Caco-2 (cell line): Measurements from ENCODE around the gene RIN3. TPM values are rescaled to one million over a fixed set of nuclear protein-coding genes. Genes with fewer than 3 reads are reported as not detected.

Source experiments
- BruUV-seq: library from RNA; stranded (reverse); fragments of 400-500 nt; replicated peaks from 2 replicates; lab custom pipeline; 2021; lab: Mats Ljungman, UMichigan
- CTCF ChIA-PET: fragments of 300-600 bp; sonication (Branson Sonifier 250); formaldehyde crosslinking; loops from one replicate; lab custom pipeline; 2022; ENCODE audit warnings: antibody characterized with exemption; lab: Charles Lee
- POLR2A ChIA-PET: fragments of 300-600 bp; sonication (Branson Sonifier 250); formaldehyde crosslinking; loops from one replicate; lab custom pipeline; 2022; ENCODE audit warnings: antibody characterized with exemption; lab: Charles Lee
- DNase-seq, 2 experiments: peaks; one replicate each; pipeline versions ENCODE4 v3.0.0 to v3.0.0-alpha.2; 2020 to 2022
- H3K27me3 ChIP-seq: replicated peaks from 2 replicates; pipeline ENCODE4 v1.6.0; 2011; ENCODE audit warnings: low read length; ENCODE audit not compliant: control insufficient read depth, insufficient read depth
- H3K36me3 ChIP-seq: 2 replicates; pipeline ENCODE4 v1.5.1; 2011; ENCODE audit warnings: low read length; ENCODE audit not compliant: control insufficient read depth, insufficient read depth
- H3K4me1 ChIP-seq: fragments of 250-450 bp; sonication (Bioruptor Pico); 2 replicates; pipeline ENCODE4 v1.5.1; 2020; ENCODE audit warnings: mild to moderate bottlenecking
- H3K4me3 ChIP-seq: 2 replicates; pipeline ENCODE4 v1.5.1; 2011; ENCODE audit warnings: low read depth, mild to moderate bottlenecking, control low read depth, low read length
- H3K9me3 ChIP-seq: fragments of 250-450 bp; sonication (Bioruptor Pico); 2 replicates; pipeline ENCODE4 v1.5.1; 2020; ENCODE audit warnings: mild to moderate bottlenecking, moderate library complexity
- H3K27ac Mint-ChIP-seq: one replicate; pipeline ENCODE4 v1.8.0; 2022; ENCODE audit warnings: mixed read lengths; ENCODE audit not compliant: unreplicated experiment
- H3K27me3 Mint-ChIP-seq: one replicate; pipeline ENCODE4 v1.8.0; 2022; ENCODE audit warnings: mixed read lengths; ENCODE audit not compliant: insufficient read depth, unreplicated experiment
- H3K36me3 Mint-ChIP-seq: one replicate; pipeline ENCODE4 v1.8.0; 2022; ENCODE audit warnings: mild to moderate bottlenecking, mixed read lengths; ENCODE audit not compliant: insufficient read depth, unreplicated experiment
- H3K4me1 Mint-ChIP-seq: one replicate; pipeline ENCODE4 v1.8.0; 2022; ENCODE audit warnings: low read depth, mixed read lengths; ENCODE audit not compliant: unreplicated experiment
- H3K4me3 Mint-ChIP-seq: one replicate; pipeline ENCODE4 v1.8.0; 2022; ENCODE audit warnings: mild to moderate bottlenecking, moderate library complexity, mixed read lengths; ENCODE audit not compliant: unreplicated experiment
- H3K9me3 Mint-ChIP-seq: one replicate; pipeline ENCODE4 v1.8.0; 2022; ENCODE audit warnings: mixed read lengths; ENCODE audit not compliant: unreplicated experiment
- CTCF ChIP-seq, 2 experiments: fragments of 200-600 bp in 1 of 2; IDR thresholded peaks; 1 replicate in 1 of 2; 2 replicates in 1 of 2; pipeline versions ENCODE4 v1.5.1 to v1.8.0; 2011 to 2022; ENCODE audit warnings: antibody characterized with exemption in 1 of 2, control low read depth in 1 of 2, inconsistent platforms in 1 of 2, low read depth in 1 of 2, low read length in 1 of 2, mild to moderate bottlenecking in 1 of 2, moderate library complexity in 1 of 2; ENCODE audit not compliant: insufficient read depth in 1 of 2, severe bottlenecking in 1 of 2, unreplicated experiment in 1 of 2
- intact Hi-C: fragments of 100-400 bp; cut with micrococcal nuclease; formaldehyde crosslinking; loops from one replicate; pipeline ENCODE4 v1.10.0; 2022; ENCODE audit not compliant: unreplicated experiment
- total RNA-seq: library from RNA; stranded (reverse); gene quantifications from 2 replicates; pipeline ENCODE4 v1.2.3, GENCODE V29; 2022

The RIN3 gene
- total RNA-seq, 1 experiment from 2014 or later, result 20.7 TPM

GRCh38 chr14:92469515-92469914 is 44.1 kb upstream of the RIN3 start:
- no peaks in the 10 kb centered on the region for H3K27me3 ChIP-seq
- no peaks in the 10 kb centered on the region for H3K9me3 Mint-ChIP-seq
- no peak for DNase-seq
- no TSS peak for BruUV-seq
- no peaks in the 10 kb centered on the region for H3K27me3 Mint-ChIP-seq
- no peaks in the 10 kb centered on the region for H3K36me3 ChIP-seq
- TF ChIP-seq CTCF (IDR thresholded peaks at IDR 0.05; ENCODE audit: insufficient read depth in 1 of 2, low read depth in 1 of 2, low read length in 1 of 2, severe bottlenecking in 1 of 2, unreplicated experiment in 1 of 2), result no peak
- POLR2A ChIA-PET, result no interaction called here
- H3K27ac Mint-ChIP-seq, result no peak overlapping the region
- intact Hi-C loops, result no loop called here
- H3K4me3 ChIP-seq, result no peak overlapping the region
- no peaks in the 10 kb centered on the region for H3K36me3 Mint-ChIP-seq
- H3K4me1 ChIP-seq, result peaks cover 40% of the 10 kb centered on the region
- CTCF ChIA-PET, result no interaction called here
- peaks cover 7% of the 10 kb centered on the region; the same call in 1 of the 2 replicates for H3K9me3 ChIP-seq
- H3K4me3 Mint-ChIP-seq, result no peak overlapping the region
- H3K4me1 Mint-ChIP-seq, result peaks cover 16% of the 10 kb centered on the region

GRCh38 chr14:92470215-92470614 is 43.4 kb upstream of the RIN3 start:
- CTCF ChIA-PET, result interaction anchor here (0.6 kb wide), 1 partner anchor 205 kb away, joined by 3 read pairs; no protein-coding TSS in a partner anchor
- no peak overlapping the region for H3K4me3 Mint-ChIP-seq

GRCh38 chr14:92470811-92471210 is 42.8 kb upstream of the RIN3 start:
- DNase-seq, result no peak
- H3K27ac Mint-ChIP-seq, result peak overlapping the region; percentile 78
- TF ChIP-seq CTCF (IDR thresholded peaks at IDR 0.05; ENCODE audit: insufficient read depth in 1 of 2, low read depth in 1 of 2, low read length in 1 of 2, severe bottlenecking in 1 of 2, unreplicated experiment in 1 of 2), result no peak
- peaks cover 16% of the 10 kb centered on the region for H3K4me1 Mint-ChIP-seq
- Histone ChIP-seq H3K4me1 (peaks cover 40% of the 10 kb centered on the region), H3K9me3 (peaks cover 7% of the 10 kb centered on the region; the same call in 1 of the 2 replicates), H3K36me3 (no peaks in the 10 kb centered on the region), H3K4me3 (no peak overlapping the region), H3K27me3 (no peaks in the 10 kb centered on the region)
- no peaks in the 10 kb centered on the region for H3K27me3 Mint-ChIP-seq
- H3K4me3 Mint-ChIP-seq, result no peak overlapping the region
- ChIA-PET POLR2A (interaction anchor here (0.5 kb wide), 1 partner anchor 30 kb away, joined by 3 read pairs; no protein-coding TSS in a partner anchor), CTCF (no interaction called here)
- no peaks in the 10 kb centered on the region for H3K36me3 Mint-ChIP-seq
- no TSS peak for BruUV-seq
- H3K9me3 Mint-ChIP-seq, result no peaks in the 10 kb centered on the region
- intact Hi-C loops, result no loop called here

More at GRCh38 chr14:92470215-92470614, 43.4 kb upstream of the RIN3 start:
- Mint-ChIP-seq H3K9me3 (no peaks in the 10 kb centered on the region), H3K36me3 (no peaks in the 10 kb centered on the region), H3K27ac (peak overlapping the region; percentile 78), H3K27me3 (no peaks in the 10 kb centered on the region), H3K4me1 (peaks cover 16% of the 10 kb centered on the region)
- H3K27me3 ChIP-seq, result no peaks in the 10 kb centered on the region
- TF ChIP-seq CTCF (IDR thresholded peaks at IDR 0.05; ENCODE audit: insufficient read depth in 1 of 2, low read depth in 1 of 2, low read length in 1 of 2, severe bottlenecking in 1 of 2, unreplicated experiment in 1 of 2), result no peak
- no peaks in the 10 kb centered on the region for H3K36me3 ChIP-seq
- no peak overlapping the region for H3K4me3 ChIP-seq
- POLR2A ChIA-PET, result interaction anchor here (0.5 kb wide), 1 partner anchor 31 kb away, joined by 3 read pairs; no protein-coding TSS in a partner anchor
- H3K9me3 ChIP-seq, result peaks cover 7% of the 10 kb centered on the region; the same call in 1 of the 2 replicates
- BruUV-seq, result no TSS peak
- intact Hi-C loops, result no loop called here
- H3K4me1 ChIP-seq, result peaks cover 40% of the 10 kb centered on the region
- no peak for DNase-seq
